Esophagus squamous epithelium (tissue), 4 donors: ENCODE data around the gene TSTD1.
A peak's percentile ranks its signal among the peaks of the same experiment; 100 is the strongest.

Experiments used
- CTCF ChIP-seq, 6 experiments: fragments of 450-650 bp in 4 of 6; fragments of 200-600 bp in 2 of 6; sonication (generic) in 2 of 6; IDR thresholded peaks; one replicate each; pipeline ENCODE4 v1.5.1; 2016 to 2019; ENCODE audit warnings: antibody characterized with exemption in 6 of 6, mild to moderate bottlenecking in 4 of 6, moderate library complexity in 4 of 6
- POLR2A ChIP-seq, 4 donors: fragments of 450-650 bp; IDR thresholded peaks; one replicate each; pipeline ENCODE4 v1.6.1; 2017; ENCODE audit warnings: antibody characterized with exemption in 4 of 4, mild to moderate bottlenecking in 4 of 4, moderate library complexity in 3 of 4

- TF ChIP-seq CTCF (IDR thresholded peaks at IDR 0.05) (peak; percentile 20 to 70 (median 58)), POLR2A (IDR thresholded peaks at IDR 0.05) (no peak)
These were observed 33.2 kb upstream of the TSTD1 start for GRCh38 chr1:161071886-161072371.
